ENCODE results near the gene SFXN1. TPM values are rescaled to one million over a fixed set of nuclear protein-coding genes. Genes with fewer than 3 reads are reported as not detected.
"Not testable (repeated sequence)": the region's sequence is repeated elsewhere in the genome, so short reads cannot be mapped to it uniquely, and the experiment has no call there.

Gene SFXN1, protein sequence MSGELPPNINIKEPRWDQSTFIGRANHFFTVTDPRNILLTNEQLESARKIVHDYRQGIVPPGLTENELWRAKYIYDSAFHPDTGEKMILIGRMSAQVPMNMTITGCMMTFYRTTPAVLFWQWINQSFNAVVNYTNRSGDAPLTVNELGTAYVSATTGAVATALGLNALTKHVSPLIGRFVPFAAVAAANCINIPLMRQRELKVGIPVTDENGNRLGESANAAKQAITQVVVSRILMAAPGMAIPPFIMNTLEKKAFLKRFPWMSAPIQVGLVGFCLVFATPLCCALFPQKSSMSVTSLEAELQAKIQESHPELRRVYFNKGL
- 70.8 and 79.7 TPM in 2 replicates for polyA plus RNA-seq (2014; cell fraction: cytosol; rRNA removed)
- polyA plus RNA-seq (2014; cell fraction: nucleus; rRNA removed): 38.7 and 49.4 TPM in 2 replicates

DNA sequence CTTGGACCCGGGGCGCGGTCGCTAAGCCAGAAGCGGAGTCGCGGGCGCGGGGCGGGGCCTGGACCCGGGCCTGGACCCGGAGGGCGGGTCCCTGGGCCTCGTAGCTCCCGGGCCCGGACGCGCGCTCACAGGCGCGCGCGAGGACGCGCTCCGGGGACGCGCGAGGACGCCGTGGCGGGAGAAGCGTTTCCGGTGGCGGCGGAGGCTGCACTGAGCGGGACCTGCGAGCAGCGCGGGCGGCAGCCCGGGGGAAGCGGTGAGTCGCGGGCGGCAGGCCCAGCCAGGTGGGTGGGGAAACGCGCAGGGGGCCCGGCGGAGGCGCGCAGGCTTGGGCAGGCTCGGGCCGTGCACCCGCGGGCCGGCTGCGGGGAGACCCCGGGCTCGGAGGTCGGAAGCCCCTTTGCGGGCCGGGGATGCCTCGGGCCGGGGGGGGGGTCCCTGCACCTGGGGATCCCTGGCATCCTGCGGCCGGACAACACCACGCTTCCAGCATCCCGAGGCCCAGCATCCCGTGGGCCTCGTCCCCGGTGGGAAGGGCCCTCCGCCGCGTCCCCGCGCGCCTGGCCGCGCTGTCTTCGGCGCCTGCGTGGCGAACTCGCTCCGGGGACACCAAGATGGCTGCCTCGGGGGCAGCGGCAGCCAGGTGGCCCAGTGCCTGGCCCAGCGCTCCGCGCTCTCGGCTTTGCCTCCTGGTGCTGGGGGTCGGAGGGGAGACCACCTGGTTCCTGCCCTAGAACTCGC lies at the start of gene SFXN1:
Gene SFXN1 (plus strand): TSS at position 177 of the 741 bp plus-strand sequence. CDS start 13,544 bp downstream, outside the sequence.
- DNase-seq (ENCODE audit: low spot score): peak; percentile 75

DNA sequence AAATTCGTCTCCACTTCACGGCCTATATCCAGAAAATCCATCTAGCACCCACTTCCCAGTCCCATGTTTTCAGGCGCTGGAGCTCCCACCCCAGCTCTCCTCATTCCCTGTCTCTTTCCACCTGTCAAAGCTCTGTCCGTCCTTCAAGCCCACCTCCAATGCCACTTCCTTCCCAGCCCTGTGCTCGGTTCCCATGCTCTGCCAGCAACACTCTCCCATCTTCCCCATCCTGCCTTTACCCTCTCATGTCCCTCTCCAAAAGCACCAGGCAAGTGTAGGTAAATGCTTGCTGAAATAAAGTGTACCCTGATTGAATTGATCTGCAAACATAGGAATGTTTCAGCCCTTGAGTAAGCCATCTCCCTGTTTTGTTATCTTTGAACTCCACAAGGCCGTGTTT lies 43.6 kb upstream of the SFXN1 start:
- DNase-seq (ENCODE audit: low spot score): no peak

DNA sequence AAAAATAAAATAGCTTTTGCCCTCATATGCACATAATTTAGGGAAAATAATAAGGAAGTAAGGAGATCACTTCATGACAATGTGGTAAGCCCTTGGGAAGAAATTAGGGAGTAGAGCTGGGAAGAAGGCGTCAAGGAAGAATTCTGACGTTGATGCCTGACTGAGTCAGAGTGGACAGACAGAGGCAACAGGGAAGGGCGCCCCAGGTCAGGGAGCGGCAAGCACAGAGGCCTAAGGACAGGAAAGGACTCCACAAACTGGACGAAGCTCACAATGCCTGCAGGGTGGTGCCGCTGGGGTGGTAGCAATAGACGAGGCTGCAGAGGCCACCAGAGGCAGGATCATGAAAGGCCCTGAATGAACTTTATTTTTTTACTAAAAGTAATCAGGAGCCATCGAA lies 42.0 kb upstream of the SFXN1 start:
- no peak for DNase-seq (ENCODE audit: low spot score)

DNA sequence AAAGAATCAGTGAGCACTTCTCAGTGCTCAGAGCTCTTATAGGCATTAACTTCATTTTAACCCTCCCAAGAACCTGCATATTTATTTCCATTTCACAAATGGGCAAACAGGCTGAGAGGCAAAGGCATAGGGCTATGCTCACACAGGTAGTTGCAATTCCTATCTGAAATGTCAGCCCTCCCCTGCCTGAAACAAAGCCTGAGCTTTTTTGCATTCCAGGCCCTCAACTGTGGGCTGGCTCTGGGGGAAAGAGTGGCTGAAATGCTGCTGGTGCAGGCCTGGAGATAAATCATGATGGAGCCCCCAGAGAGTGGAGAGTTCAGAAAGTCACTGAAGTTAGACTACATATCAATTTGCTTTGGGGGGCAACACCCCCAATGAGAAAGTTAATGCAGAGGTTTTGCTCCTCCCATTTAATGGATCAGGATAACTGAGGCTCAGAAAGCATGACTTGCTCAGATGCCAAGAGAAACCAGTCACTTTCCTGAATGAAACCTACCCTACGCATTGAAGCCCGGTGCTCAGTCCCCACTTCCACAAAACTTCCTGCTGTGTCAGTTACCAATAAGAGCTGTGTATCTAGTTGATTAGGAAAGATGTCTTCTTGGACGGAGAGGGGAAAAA lies 40.0 kb upstream of the SFXN1 start:
- no peak for DNase-seq (ENCODE audit: low spot score)

DNA sequence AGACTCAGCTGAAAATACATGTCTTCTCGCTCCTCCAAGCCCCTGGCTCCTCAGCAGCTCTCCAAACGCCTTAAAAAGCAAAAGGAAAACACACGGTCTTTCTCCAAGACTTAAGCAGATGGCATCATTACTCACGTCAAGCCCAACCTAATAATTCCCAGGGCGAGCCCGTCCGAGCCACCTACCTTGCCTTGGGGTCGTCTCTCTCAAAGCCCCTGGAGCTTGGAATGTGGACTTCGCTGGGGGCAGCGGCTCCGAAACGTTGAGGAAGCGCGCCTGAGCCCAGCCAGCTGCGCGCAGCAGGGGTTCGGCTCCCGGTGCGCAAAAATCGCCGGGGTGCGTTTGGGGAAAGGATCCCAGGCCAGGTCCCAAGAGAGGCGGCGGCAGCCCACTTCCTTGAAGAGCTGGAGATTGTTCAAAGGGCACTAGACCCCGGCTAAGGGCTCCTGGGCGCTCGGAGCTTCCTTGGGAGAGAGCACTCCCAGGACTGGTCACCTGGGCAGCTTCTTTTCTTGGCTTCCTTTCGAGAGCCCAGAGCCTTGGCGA lies 34.8 kb upstream of the SFXN1 start:
- no peak for DNase-seq (ENCODE audit: low spot score)

DNA sequence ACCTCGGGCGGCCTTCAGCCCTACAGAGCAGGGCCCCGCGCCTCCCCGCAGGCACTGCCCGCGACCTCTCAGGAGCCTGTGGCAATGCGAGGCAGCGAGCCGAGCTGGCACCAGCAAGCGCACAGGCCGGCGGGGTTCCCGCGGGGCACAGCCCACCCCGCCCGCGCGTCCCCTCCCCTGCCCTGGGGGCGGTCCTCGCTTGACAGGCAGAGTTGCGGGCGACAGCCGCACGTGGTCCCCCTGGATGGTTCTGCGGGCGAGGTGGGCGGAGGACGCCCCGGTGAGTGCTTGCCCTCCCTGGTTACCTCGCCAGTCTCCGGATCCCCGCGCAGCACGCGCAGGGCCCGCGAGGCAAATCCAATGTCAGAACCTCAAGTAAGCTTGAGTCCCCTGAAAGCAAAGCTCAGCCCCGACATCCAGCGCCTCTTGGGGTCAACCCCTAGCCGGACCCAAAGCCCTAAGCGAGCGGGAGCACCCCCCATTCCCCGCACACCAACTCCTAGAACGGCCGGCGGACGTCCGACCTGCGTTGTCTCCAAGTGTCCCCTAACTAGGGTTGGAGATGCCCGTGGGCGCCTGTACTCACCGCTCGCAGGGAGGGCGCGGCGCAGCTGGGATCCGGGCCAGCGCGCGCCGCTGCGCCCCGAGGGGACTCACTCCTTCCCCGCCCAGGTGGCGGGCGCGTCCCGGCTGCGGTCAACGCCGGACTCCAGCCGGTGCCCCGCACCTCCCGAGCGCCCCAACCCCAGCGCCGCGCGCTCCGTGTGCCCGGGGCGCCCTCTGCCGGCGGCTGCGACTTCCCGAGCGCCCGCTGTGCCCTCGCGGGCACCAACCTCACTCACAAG lies 34.1 kb upstream of the SFXN1 start, which contains the start of gene DRD1:
Gene DRD1 (minus strand): TSS at position 123 of the 845 bp plus-strand sequence. CDS start 1,083 bp downstream, outside the sequence.
- no peak for DNase-seq (ENCODE audit: low spot score)

DNA sequence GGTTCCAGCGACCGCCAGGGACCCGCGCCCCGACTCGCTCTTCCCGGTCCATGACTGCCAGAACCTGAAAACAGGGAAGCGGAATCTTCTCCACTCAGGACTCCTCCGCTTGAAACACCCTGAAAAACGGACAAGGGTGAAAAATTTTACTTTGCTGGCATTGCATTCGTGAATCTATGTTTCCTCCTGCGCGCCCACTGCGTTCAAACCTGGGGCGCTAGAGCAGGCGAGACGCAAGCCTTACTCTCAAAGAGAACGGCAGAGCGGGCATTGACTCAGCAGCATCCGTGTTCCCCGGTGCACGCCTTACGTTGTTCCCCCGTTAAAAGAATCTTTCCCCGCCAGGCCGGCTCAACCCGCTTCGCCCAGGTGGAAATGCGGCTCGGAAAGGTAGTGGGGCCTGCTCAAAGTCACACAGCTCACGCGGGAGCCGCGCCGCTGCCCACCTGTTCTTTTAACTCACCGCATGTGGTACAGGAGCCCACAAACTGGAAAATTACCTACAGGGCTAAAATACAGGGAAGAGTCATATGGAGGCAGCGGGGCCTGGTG lies 33.4 kb upstream of the SFXN1 start:
- no peak for DNase-seq (ENCODE audit: low spot score)

DNA sequence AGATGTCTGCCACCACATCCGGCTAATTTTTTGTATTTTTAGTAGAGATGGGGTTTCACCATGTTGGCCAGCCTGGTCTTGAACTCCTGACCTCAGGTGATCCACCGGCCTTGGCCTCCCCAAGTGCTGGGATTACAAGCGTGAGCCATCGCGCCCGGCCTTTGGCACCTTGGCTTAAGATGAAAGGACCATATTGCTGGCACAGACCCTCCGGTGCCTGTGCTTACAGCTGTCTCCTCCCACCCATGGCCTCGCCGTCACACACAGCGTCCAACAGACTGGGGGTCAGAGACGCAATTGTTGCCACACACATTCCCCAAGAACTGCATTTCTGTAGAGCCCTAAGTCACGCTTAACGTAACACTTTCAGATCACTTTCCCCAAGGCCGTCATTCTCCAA lies 32.0 kb upstream of the SFXN1 start:
- DNase-seq (ENCODE audit: low spot score): not testable (repeated sequence)

DNA sequence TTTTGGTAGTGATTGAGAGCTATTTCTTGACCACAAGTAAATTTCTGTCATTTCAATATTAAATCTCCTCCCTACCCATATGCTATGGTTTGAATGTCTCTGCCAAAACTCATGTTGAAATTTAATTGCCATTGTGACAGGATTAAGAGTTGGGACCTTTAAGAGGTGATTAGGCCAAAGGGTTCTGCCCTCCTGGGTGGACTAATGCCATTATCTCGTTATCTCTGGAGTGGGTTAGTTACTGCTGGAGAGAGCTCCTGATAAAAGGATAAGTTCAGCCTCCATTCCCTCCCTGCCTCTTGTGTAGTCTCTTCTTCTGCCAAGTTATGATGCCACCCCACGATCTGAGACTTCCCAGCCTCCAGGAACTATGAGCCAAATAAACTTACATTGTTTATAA lies 30.8 kb upstream of the SFXN1 start:
- peak; percentile 27 for DNase-seq (ENCODE audit: low spot score)

DNA sequence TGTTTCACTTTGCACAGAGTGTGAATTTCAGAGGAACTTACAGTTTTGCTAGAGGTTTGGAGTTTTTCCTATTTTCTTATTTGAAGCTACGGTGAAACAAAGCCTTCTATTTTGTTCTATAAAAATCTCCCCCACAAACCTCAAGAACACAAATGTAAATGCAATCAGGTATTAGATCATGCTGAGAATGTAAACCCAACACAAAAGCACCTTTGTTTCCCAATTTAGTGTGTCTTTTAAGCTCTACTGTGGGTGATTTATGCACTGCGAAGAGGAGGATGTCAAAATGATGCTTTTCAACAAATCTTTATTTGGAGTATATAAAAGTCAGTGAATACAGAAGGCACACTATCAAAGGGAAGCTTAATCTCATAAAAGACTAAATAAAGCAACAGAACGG lies 30.1 kb upstream of the SFXN1 start:
- DNase-seq (ENCODE audit: low spot score): no peak

DNA sequence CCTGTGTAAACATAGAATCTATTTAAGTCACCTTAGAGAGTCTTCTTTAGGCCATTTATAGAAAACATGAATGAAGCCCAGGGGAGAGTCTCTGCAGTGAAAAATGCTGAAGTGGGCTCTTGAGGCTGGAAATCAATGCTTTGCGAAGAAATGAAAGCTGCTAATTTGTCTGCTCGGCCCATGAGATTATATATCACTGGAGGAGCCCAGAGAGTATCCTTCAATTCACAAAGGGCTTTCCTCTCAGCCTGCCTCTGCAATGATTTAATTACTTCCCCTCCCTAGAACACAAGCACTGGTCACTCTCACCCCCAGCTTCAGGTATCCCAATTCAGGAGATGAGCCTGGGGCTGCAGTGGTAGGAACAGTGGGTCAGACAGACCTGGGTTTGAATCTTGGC lies 26.2 kb upstream of the SFXN1 start:
- no peak for DNase-seq (ENCODE audit: low spot score)

DNA sequence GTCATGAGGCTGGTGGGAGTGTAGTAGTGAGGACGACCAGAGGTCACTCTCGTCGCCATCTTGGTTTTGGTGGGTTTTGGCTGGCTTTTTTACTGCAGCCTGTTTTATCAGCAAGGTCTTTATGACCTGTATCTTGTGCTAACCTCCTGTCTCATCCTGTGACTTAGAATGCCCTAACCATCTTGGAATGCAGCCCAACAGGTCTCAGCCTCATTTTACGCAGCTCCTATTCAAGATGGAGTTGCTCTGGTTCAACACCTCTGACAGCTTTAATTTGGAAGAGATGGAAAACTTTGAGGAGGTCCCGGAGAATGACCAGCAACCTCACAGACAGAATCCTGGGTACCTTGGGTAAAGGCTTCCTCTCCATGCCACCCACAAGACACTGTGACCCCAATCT lies 24.0 kb upstream of the SFXN1 start:
- DNase-seq (ENCODE audit: low spot score): not testable (repeated sequence)

DNA sequence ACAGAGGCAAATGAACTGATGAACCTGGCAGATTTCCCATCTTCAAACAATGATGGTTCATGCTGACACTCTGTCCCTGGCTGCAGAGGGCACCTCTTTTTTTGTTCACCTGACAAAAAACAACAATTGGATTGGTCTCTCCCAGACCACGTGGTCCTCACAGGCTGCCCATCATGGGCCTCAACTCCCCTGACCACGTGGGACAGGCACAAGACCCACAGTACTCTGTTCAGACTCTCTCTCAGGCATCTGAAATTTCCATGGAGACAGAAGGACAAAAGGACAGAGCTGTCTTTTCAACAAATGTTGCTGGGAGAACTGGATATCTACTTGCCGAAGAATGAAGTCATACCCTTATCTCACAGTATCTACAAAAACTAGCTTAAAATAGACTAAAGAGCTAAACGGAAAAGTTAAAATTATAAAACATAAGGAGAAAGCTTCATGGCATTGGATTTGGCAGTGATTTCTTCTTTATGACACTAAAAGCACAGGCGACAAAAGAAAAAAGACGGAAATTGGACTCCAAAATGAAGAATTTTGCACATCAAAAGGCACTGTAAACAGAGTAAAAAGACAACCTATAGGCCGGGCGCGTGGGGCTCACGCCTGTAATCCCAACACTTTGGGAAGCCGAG lies 22.1 kb upstream of the SFXN1 start:
- no peak for DNase-seq (ENCODE audit: low spot score)

DNA sequence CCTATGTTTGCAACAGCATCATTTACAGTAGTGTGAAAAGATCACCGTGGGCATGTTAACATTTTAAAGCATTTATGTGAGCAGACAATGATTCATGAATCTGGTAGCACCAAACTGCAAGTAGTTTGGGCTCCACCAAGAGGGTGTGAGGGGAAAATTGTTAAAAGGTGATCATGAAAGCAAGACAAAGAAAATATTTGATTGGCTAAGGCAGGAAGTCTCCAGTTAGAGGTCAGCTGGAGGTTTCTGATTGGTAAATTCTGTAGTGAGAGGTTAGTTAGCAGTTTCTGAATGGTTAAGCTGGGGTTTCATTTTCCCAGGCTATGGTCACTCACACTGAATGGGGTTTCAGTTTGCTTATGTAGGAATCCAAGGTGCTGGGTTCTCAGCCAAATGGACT lies 20.9 kb upstream of the SFXN1 start:
- DNase-seq (ENCODE audit: low spot score): no peak

DNA sequence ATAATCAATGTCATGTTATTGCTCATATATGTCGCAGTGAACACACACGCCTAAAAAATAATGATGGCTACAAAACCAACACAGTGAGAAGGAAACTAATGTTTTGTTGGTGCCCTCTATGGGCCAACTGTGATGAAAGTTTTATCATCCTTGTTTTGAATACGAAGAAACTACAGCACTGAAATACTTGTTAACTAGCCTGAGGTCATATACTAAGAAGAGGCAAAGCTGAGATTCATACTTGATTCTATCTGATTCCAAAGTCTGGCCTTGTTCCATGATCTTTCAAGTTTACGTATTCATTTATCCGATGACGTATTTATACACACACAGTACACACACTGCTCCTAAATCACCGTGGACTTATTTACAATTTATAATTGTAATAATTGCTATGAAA lies 18.2 kb upstream of the SFXN1 start:
- DNase-seq (ENCODE audit: low spot score): no peak

DNA sequence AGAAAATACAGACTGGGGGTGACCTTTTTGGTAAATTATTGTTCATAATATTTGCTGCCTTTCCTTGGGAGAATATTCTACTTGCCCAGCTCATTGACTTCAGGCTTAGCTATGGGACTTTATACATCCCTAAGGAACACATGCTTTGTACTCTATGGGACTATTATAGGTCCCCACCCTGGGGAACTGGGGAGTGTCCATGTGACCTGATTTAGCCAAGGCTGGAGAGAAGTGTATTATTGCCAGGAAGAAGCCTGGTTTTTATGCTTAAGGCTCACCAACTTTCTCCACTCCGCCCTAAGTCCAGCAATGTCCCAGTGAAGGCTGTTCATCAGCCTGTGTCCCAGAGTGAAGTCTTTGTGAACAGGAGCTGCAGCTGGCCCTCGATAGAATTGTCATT lies 17.8 kb upstream of the SFXN1 start:
- DNase-seq (ENCODE audit: low spot score): no peak

DNA sequence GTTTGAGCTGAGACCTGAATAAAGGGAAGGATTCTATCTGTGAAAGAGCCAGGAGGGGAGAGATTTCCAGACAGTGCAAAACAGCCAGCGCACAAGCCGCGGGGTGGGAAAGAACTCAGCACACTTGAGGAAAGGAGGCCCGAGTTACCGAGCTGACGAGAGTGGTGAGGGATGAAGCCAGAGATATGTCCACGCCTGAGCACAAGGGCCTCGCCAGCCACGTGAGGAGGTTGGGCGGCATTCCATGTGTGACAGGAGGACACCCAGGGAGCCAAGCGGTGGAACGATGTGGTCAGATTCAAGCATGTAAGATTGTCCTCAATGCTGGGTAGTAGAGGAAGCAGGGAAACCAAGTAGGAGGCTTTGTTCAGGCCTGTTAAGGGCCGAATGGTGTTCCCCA lies 17.0 kb upstream of the SFXN1 start:
- DNase-seq (ENCODE audit: low spot score): no peak

DNA sequence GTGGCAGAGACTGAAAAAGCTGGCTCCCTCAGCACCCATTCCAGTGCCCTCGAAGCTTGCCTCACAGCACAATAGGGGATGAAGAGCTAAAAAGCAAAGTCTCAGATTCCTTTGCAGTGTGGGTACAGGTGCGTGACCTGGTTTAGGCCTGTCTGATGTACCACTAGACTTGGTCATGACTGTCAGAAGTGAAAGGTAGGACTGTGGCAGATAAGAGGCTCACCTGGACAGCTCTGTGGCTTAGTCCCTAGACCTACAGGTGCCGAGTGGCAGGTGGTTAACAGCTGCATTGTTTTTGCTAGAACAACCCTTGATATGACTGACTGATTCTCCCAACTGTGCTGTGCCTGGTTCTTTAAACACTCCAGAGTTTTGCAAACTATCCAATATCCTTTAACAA lies 14.7 kb upstream of the SFXN1 start:
- DNase-seq (ENCODE audit: low spot score): no peak

DNA sequence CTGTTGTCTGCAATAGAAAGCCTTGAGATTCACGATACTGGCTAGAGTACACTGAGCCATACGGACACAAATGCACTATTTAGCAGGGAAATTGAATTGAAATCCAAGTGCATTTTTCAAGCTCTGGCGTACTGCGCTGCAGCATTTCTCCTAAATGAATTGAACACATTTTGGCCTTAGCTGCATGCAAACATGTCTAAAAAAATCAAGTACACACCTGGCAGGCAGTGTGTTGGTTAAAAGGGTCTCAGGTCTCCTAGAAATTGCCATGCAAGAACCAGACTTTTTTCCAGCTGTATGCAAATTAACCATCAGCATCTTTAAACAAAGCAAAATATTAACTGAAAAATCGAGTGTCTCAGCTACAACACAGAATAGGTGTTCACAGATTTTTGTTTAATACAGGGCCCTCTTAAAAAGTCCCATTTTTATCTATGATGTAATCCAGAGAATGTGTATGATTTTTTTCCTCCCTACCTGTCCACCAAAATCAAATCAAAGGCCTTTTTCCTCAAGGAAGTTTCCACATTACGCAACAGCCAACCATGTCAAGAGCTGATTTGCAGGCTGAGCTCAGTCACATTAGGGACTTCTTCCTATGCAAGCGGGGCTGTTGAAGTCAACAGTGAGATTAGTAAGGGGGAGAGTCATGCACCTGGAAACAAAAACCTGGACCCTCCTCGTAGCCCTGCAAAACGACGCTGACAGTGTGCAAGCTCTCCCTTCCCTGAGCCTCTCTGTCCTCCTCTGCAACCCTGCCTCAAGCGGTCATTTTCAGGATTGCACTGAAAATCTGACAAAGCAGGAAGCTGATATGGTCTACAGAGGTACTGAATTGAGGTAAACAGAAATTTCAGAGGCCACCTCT lies 14.1 kb upstream of the SFXN1 start:
- DNase-seq (ENCODE audit: low spot score): peak; percentile 69

DNA sequence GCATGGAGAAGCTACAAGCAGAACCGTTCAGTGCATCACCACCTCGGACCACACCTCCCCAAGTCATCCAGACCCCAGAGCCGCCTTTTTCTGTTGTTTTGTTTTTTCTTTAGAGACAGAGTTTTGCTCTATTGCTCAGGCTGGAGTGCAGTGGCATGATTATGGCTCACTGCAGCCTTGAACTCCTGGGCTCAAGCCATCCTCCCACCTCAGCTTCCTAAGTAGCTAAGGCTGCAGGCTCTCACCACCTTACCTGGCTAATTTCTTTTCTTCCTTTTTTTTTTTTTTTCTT lies 13.5 kb upstream of the SFXN1 start:
- no peak for DNase-seq (ENCODE audit: low spot score)
